Measurements from ENCODE around the gene BCAR3. TPM values are rescaled to one million over a fixed set of nuclear protein-coding genes. Genes with fewer than 3 reads are reported as not detected.

The BCAR3 gene
- total RNA-seq, 3 donors from 2014 or later (not counting 1 experiment from before 2014, with no cell fraction given): 0.52 to 6.5 (median 2.4) TPM

- Mint-ChIP-seq H3K36me3 (no peaks in the 10 kb centered on the region), H3K27me3 (ENCODE audit: low read depth in 2 of 2) (peaks cover 12 to 33% of the 10 kb centered on the region in 2 donors), H3K4me3 (peak overlapping the region; percentile 58), H3K9me3 (no peaks in the 10 kb centered on the region), H3K4me1 (peaks cover 6 to 13% of the 10 kb centered on the region in 2 donors), H3K27ac (no peak overlapping the region)
- no peak for TF ChIP-seq CTCF (IDR thresholded peaks at IDR 0.05)
- H3K4me1 ChIP-seq (ENCODE audit: control insufficient read depth, insufficient read depth, low read length): peaks cover 13% of the 10 kb centered on the region
- H3K27ac ChIP-seq (ENCODE audit: low read length): no peak overlapping the region
- ATAC-seq (peak in 1 of 3 donors; percentile 25), DNase-seq (no peak)
- no peak overlapping the region for H3K4me3 ChIP-seq (ENCODE audit: low read length)
- intact Hi-C loops (cut with micrococcal nuclease): no loop called here
- H3K27me3 ChIP-seq (ENCODE audit: control insufficient read depth, insufficient read depth, low read length): peaks cover 3% of the 10 kb centered on the region
- H3K9me3 ChIP-seq (ENCODE audit: control insufficient read depth, insufficient read depth, low read length): no peaks in the 10 kb centered on the region
- WGBS (ENCODE audit: insufficient coverage): 74% methylated on average over 3 of the region's 4 CpGs
- H3K36me3 ChIP-seq (ENCODE audit: control insufficient read depth, insufficient read depth, low read length): no peaks in the 10 kb centered on the region
Observed at GRCh38 chr1:93678946-93679480, 2.6 kb downstream of the BCAR3 start.

GRCh38 chr1:93678491-93678890 lies 3.1 kb downstream of the BCAR3 start:
- intact Hi-C loops (cut with micrococcal nuclease): no loop called here
- ATAC-seq (no peak), DNase-seq (no peak)
- WGBS (ENCODE audit: insufficient coverage): 96% methylated on average over 3 of the region's 3 CpGs
- H3K4me3 ChIP-seq (ENCODE audit: low read length): no peak overlapping the region
- Mint-ChIP-seq H3K9me3 (no peaks in the 10 kb centered on the region), H3K4me3 (no peak overlapping the region), H3K4me1 (peaks cover 6 to 13% of the 10 kb centered on the region in 2 donors), H3K36me3 (no peaks in the 10 kb centered on the region), H3K27me3 (ENCODE audit: low read depth in 2 of 2) (peaks cover 12 to 30% of the 10 kb centered on the region in 2 donors), H3K27ac (no peak overlapping the region)
- peaks cover 13% of the 10 kb centered on the region for H3K4me1 ChIP-seq (ENCODE audit: control insufficient read depth, insufficient read depth, low read length)
- H3K9me3 ChIP-seq (ENCODE audit: control insufficient read depth, insufficient read depth, low read length): no peaks in the 10 kb centered on the region
- TF ChIP-seq CTCF (IDR thresholded peaks at IDR 0.05): no peak
- H3K36me3 ChIP-seq (ENCODE audit: control insufficient read depth, insufficient read depth, low read length): no peaks in the 10 kb centered on the region
- no peak overlapping the region for H3K27ac ChIP-seq (ENCODE audit: low read length)
- peaks cover 3% of the 10 kb centered on the region for H3K27me3 ChIP-seq (ENCODE audit: control insufficient read depth, insufficient read depth, low read length)

- H3K27me3 ChIP-seq (ENCODE audit: control insufficient read depth, insufficient read depth, low read length): peaks cover 3% of the 10 kb centered on the region
- intact Hi-C loops (cut with micrococcal nuclease): no loop called here
- ATAC-seq (no peak), DNase-seq (no peak)
- TF ChIP-seq CTCF (IDR thresholded peaks at IDR 0.05): no peak
- Mint-ChIP-seq H3K27me3 (ENCODE audit: low read depth in 2 of 2) (peaks cover 12 to 28% of the 10 kb centered on the region in 2 donors), H3K9me3 (no peaks in the 10 kb centered on the region), H3K4me1 (peaks cover 6 to 13% of the 10 kb centered on the region in 2 donors), H3K27ac (no peak overlapping the region), H3K36me3 (no peaks in the 10 kb centered on the region), H3K4me3 (no peak overlapping the region)
- no peak overlapping the region for H3K4me3 ChIP-seq (ENCODE audit: low read length)
- no peaks in the 10 kb centered on the region for H3K9me3 ChIP-seq (ENCODE audit: control insufficient read depth, insufficient read depth, low read length)
- H3K27ac ChIP-seq (ENCODE audit: low read length): no peak overlapping the region
- WGBS (ENCODE audit: insufficient coverage): 79% methylated on average over 1 of the region's 1 CpG
- peaks cover 13% of the 10 kb centered on the region for H3K4me1 ChIP-seq (ENCODE audit: control insufficient read depth, insufficient read depth, low read length)
- H3K36me3 ChIP-seq (ENCODE audit: control insufficient read depth, insufficient read depth, low read length): no peaks in the 10 kb centered on the region
Observed at GRCh38 chr1:93677729-93678128, 3.9 kb downstream of the BCAR3 start.

- Mint-ChIP-seq H3K4me3 (no peak overlapping the region), H3K27me3 (ENCODE audit: low read depth in 2 of 2) (peaks cover 6 to 17% of the 10 kb centered on the region in 2 donors), H3K27ac (no peak overlapping the region), H3K4me1 (peaks cover 0 to 6% of the 10 kb centered on the region in 2 donors), H3K9me3 (no peaks in the 10 kb centered on the region), H3K36me3 (no peaks in the 10 kb centered on the region)
- ATAC-seq (no peak), DNase-seq (no peak)
- intact Hi-C loops (cut with micrococcal nuclease): no loop called here
- no peak overlapping the region for H3K4me3 ChIP-seq (ENCODE audit: low read length)
- H3K36me3 ChIP-seq (ENCODE audit: control insufficient read depth, insufficient read depth, low read length): no peaks in the 10 kb centered on the region
- no peaks in the 10 kb centered on the region for H3K27me3 ChIP-seq (ENCODE audit: control insufficient read depth, insufficient read depth, low read length)
- no peaks in the 10 kb centered on the region for H3K9me3 ChIP-seq (ENCODE audit: control insufficient read depth, insufficient read depth, low read length)
- H3K27ac ChIP-seq (ENCODE audit: low read length): no peak overlapping the region
- no peak for TF ChIP-seq CTCF (IDR thresholded peaks at IDR 0.05)
- WGBS (ENCODE audit: insufficient coverage): 94% methylated on average over 6 of the region's 6 CpGs
- H3K4me1 ChIP-seq (ENCODE audit: control insufficient read depth, insufficient read depth, low read length): peaks cover 8% of the 10 kb centered on the region
Observed at GRCh38 chr1:93676427-93676826, 5.2 kb downstream of the BCAR3 start.

Data from natural killer cell (primary cell).